Ectodermal cell (in vitro differentiated cells): Measurements from ENCODE around the gene HIGD1C.
"Not testable (repeated sequence)": the region's sequence is repeated elsewhere in the genome, so short reads cannot be mapped to it uniquely, and the experiment has no call there.

ENCODE experiments used
- H3K27ac ChIP-seq: 2 replicates; pipeline ENCODE4 v1.7.0; 2013; ENCODE audit warnings: mild to moderate bottlenecking, low read depth, low read length; ENCODE audit not compliant: insufficient read depth, poor library complexity, severe bottlenecking
- H3K27me3 ChIP-seq: 2 replicates; pipeline ENCODE4 v1.7.0; 2013; ENCODE audit warnings: mild to moderate bottlenecking, low read length; ENCODE audit not compliant: insufficient read depth, control insufficient read depth, poor library complexity, severe bottlenecking
- H3K36me3 ChIP-seq: one replicate; pipeline ENCODE4 v1.7.0; 2013; ENCODE audit warnings: low read length; ENCODE audit not compliant: control insufficient read depth, insufficient read depth
- H3K4me1 ChIP-seq: one replicate; pipeline ENCODE4 v1.7.0; 2013; ENCODE audit warnings: low read length; ENCODE audit not compliant: control insufficient read depth, insufficient read depth
- H3K4me3 ChIP-seq: 2 replicates; pipeline ENCODE4 v1.7.0; 2013; ENCODE audit warnings: low read depth, low read length, control low read depth; ENCODE audit not compliant: insufficient read depth
- H3K9me3 ChIP-seq: 2 replicates; pipeline ENCODE4 v1.7.0; 2013; ENCODE audit warnings: mild to moderate bottlenecking, low read length, moderate library complexity; ENCODE audit not compliant: control insufficient read depth
- WGBS, 2 experiments: methylation state at CpG; one replicate each; pipeline ENCODE4 v1.1.7; 2013; ENCODE audit warnings: missing lambda C conversion rate in 2 of 2; 5-methylcytosine and 5-hydroxymethylcytosine counted together

HIGD1C gene

GRCh38 chr12:50951112-50951511, 1.2 kb upstream of the HIGD1C start:
- Histone ChIP-seq H3K4me3 (no peak overlapping the region), H3K9me3 (no peaks in the 10 kb centered on the region), H3K27me3 (no peaks in the 10 kb centered on the region), H3K4me1 (no peaks in the 10 kb centered on the region), H3K36me3 (no peaks in the 10 kb centered on the region), H3K27ac (no peak overlapping the region)
- WGBS, 2 experiments, result 94 to 97% methylated on average over 2 of the region's 2 CpGs

DNA sequence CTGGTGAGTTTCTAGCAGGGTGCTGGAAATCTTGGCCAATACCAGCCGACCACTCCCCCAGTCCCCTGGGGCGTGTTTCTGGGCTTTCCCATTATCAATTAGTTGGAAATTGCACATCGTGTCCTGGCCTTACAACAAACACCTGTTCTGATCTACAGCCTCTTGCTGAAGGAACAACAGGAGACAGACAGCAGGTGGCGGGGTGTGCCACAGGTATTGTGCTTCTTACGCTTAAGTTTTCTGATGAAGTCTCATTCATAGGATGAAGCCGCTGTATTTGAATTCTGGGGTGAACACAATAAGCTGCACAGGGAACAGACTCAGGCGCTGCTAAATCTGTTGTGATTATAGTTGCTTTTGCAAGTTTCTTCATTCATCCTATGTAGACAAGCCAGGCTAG, 703 bp downstream of the HIGD1C start:
- WGBS, 2 experiments, result 93% methylated on average over 7 of the region's 7 CpGs
- Histone ChIP-seq H3K4me1 (no peaks in the 10 kb centered on the region), H3K27ac (no peak overlapping the region), H3K4me3 (no peak overlapping the region), H3K27me3 (no peaks in the 10 kb centered on the region), H3K9me3 (no peaks in the 10 kb centered on the region), H3K36me3 (no peaks in the 10 kb centered on the region)

DNA sequence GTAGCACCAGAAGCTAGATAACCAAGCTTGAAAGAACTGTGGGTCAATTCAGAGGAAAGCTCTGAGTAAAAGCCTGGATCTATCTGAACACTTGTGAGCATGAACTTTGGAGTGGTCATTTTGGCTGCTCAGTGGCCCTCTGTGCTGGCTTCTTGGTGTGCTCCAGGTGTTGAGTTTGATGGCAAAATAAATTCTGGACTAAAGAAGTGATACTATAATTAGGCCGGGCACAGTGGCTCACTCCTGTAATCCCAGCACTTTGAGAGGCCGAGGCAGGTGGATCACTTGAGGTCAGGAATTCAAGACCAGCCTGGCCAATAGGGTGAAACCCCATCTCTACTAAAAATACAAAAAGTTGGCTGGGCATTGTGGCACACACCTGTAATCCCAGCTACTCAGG, 2.4 kb downstream of the HIGD1C start:
- not testable (repeated sequence) for H3K36me3 ChIP-seq, H3K27me3 ChIP-seq, H3K9me3 ChIP-seq, H3K4me1 ChIP-seq, H3K27ac ChIP-seq, H3K4me3 ChIP-seq
- 89 to 95% methylated on average over 2 of the region's 2 CpGs for WGBS, 2 experiments

GRCh38 chr12:50955288-50955687, 2.9 kb downstream of the HIGD1C start:
- H3K9me3 ChIP-seq, result no peaks in the 10 kb centered on the region
- H3K27me3 ChIP-seq, result no peaks in the 10 kb centered on the region
- WGBS, 2 experiments, result 83 to 100% methylated on average over 1 of the region's 1 CpG

DNA sequence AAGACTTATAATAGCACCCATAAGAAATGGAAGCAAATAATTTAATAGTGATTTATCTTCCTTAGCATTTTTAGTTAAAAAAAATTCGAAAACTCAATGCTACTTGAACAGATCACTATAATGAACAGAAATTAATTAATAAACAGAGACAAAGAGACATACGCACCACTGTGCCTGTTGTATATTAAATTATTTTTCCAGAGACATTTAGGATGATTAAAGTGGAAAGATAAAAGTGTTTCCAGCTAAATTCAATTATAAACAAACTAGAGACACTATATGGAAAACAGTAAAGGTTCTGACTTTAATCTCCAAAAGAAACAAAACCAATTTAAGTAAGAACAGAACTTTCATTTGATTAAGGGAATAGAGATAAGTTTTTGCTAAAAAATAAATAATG, 3.4 kb downstream of the HIGD1C start:
- no peaks in the 10 kb centered on the region for H3K36me3 ChIP-seq
- no peak overlapping the region for H3K4me3 ChIP-seq
- no peaks in the 10 kb centered on the region for H3K9me3 ChIP-seq
- H3K27ac ChIP-seq, result no peak overlapping the region
- WGBS, 2 experiments, result 80% methylated on average over 1 of the region's 2 CpGs; no CpG with 5 or more reads in 1 of the 2 experiments
- no peaks in the 10 kb centered on the region for H3K4me1 ChIP-seq
- no peaks in the 10 kb centered on the region for H3K27me3 ChIP-seq

More at GRCh38 chr12:50955288-50955687, 2.9 kb downstream of the HIGD1C start:
- no peaks in the 10 kb centered on the region for H3K36me3 ChIP-seq
- no peaks in the 10 kb centered on the region for H3K4me1 ChIP-seq
- no peak overlapping the region for H3K4me3 ChIP-seq
- H3K27ac ChIP-seq, result no peak overlapping the region

GRCh38 chr12:50960130-50960529, 7.8 kb downstream of the HIGD1C start:
- H3K27ac ChIP-seq, result no peak overlapping the region
- H3K27me3 ChIP-seq, result no peaks in the 10 kb centered on the region
- H3K4me3 ChIP-seq, result no peak overlapping the region
- H3K9me3 ChIP-seq, result no peaks in the 10 kb centered on the region
- no peaks in the 10 kb centered on the region for H3K4me1 ChIP-seq
- H3K36me3 ChIP-seq, result no peaks in the 10 kb centered on the region

GRCh38 chr12:50961708-50962107, 9.4 kb downstream of the HIGD1C start:
- H3K27me3 ChIP-seq, result no peaks in the 10 kb centered on the region
- H3K27ac ChIP-seq, result no peak overlapping the region
- H3K36me3 ChIP-seq, result no peaks in the 10 kb centered on the region
- H3K4me3 ChIP-seq, result no peak overlapping the region
- 93 to 97% methylated on average over 4 of the region's 4 CpGs for WGBS, 2 experiments
- H3K4me1 ChIP-seq, result no peaks in the 10 kb centered on the region
- H3K9me3 ChIP-seq, result no peaks in the 10 kb centered on the region

DNA sequence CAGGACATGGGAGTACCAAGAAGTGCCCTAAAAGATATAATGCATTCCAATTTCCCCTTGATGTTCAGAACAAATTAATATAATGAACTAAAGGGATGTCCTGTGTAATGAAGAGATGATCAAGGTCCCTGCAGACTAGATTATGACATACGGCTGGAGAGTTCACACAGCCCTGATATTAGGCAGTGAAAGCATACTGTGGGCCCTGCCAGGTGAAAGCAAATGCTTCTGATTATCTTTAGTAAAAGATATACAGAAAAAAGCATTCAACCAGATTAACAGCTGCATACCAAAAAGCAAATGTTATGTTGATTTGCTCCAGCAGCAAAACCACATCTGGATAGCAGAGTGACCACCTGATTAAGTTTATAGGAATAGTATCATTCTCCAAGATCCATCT, 12.1 kb downstream of the HIGD1C start:
- no peaks in the 10 kb centered on the region for H3K9me3 ChIP-seq
- H3K36me3 ChIP-seq, result no peaks in the 10 kb centered on the region
- 60 to 76% methylated on average over 1 of the region's 1 CpG for WGBS, 2 experiments
- H3K4me1 ChIP-seq, result no peaks in the 10 kb centered on the region
- H3K4me3 ChIP-seq, result no peak overlapping the region
- no peak overlapping the region for H3K27ac ChIP-seq
- H3K27me3 ChIP-seq, result no peaks in the 10 kb centered on the region

DNA sequence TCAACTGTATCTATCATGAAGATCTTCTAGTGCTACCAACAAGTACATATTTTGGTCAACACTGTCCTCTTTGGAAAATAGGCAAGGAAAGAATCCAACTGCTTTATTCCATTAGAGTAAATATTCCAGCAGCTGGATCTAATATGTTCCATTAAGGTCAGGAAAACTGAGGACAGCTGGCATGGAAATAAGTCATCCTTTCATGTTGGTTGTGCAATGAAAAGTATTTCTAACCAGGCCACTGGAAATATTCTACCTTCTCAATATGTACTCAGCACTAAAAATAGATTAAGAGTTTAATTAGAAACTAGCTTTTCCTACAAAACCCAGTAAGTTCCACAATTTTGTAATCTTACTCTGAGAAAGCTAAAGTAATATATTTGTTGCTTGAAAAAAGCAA, 19.6 kb downstream of the HIGD1C start:
- H3K36me3 ChIP-seq, result peaks cover 4% of the 10 kb centered on the region
- H3K27ac ChIP-seq, result no peak overlapping the region
- H3K4me1 ChIP-seq, result no peaks in the 10 kb centered on the region
- H3K4me3 ChIP-seq, result no peak overlapping the region
- no peaks in the 10 kb centered on the region for H3K9me3 ChIP-seq
- H3K27me3 ChIP-seq, result no peaks in the 10 kb centered on the region

DNA sequence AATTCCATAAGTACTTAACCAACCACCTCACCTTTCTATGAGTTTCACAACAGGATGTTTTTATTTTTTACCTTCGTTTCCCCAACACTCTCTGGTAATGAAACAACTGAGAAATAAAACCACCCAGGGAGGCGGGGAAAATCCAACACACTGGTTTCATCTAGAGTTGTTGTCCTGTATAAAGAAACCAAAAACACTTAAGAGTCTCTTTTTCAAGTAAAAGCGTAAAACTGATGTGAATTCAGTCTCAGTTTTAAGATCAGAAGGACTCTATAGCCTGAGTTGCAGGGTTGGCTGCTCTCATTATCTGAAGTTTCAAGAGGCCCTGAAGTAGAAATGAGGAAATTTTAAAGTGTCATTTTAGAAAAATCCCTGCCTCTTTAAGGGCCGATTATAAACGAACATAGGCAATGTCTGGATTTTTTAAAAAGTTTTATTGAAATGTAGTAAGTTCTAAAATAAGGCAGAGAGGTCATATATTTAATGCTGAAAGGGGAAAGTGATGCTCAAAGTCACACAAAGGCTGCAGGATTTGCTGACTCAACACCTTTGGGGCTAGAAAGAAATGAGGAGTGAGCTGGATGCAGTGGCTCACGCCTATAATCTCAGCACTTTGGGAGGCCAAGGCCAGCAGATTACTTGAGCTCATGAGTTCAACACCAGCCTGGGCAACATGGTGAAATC, 27.2 kb downstream of the HIGD1C start:
- no peaks in the 10 kb centered on the region for H3K36me3 ChIP-seq
- H3K4me1 ChIP-seq, result no peaks in the 10 kb centered on the region
- no peak overlapping the region for H3K27ac ChIP-seq
- WGBS, 2 experiments, result 92 to 93% methylated on average over 6 of the region's 6 CpGs
- H3K9me3 ChIP-seq, result no peaks in the 10 kb centered on the region
- no peak overlapping the region for H3K4me3 ChIP-seq
- H3K27me3 ChIP-seq, result no peaks in the 10 kb centered on the region

DNA sequence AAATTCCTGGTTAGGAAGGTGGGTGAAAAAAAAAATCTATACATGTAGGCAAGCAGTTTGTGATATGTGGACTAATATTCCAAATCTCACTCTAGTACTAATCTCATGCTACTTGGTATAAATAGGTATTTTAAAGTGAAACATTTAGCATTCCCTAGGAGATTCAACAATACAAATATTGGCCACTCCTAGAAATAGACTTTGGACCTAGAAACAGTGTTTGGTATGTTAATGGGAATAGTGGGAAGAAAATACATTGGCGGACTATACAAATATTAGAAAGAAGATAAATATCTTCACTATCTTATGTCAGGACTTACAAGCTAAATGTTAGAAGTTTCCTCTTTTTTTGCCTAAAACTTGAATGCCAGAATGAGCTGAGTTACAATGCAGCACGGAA, 28.2 kb downstream of the HIGD1C start:
- Histone ChIP-seq H3K9me3 (no peaks in the 10 kb centered on the region), H3K27me3 (no peaks in the 10 kb centered on the region), H3K36me3 (no peaks in the 10 kb centered on the region), H3K4me3 (no peak overlapping the region), H3K27ac (no peak overlapping the region), H3K4me1 (no peaks in the 10 kb centered on the region)
- 83 to 100% methylated on average over 1 to 2 of the region's 2 CpGs for WGBS, 2 experiments
